Sciatic nerve (tissue), 2 donors: ENCODE results near the gene TAF7L. TPM values are rescaled to one million over a fixed set of nuclear protein-coding genes. Genes with fewer than 3 reads are reported as not detected.
"Not testable (repeated sequence)": the region's sequence is repeated elsewhere in the genome, so short reads cannot be mapped to it uniquely, and the experiment has no call there.

Experiments used
- ATAC-seq: fragments of 200-7000 bp; cut with Tn5 transposase; one replicate; pipeline ENCODE4 v1.9.1; 2020; ENCODE audit warnings: mild to moderate bottlenecking, moderate library complexity
- DNase-seq: peaks from one replicate; pipeline ENCODE4 v3.0.0-alpha.2; 2020; ENCODE audit warnings: low spot score
- intact Hi-C: fragments of 100-400 bp; cut with DNase I; formaldehyde crosslinking; loops from one replicate; pipeline ENCODE4 v1.14.2; 2022
- total RNA-seq: library from RNA; stranded (reverse); fragmentation: NEBNext Ultra II Directional; extraction: Animal tissue kit (Norgen Biotek cat#: 25700); gene quantifications from one replicate; pipeline ENCODE4 v1.2.1, GENCODE V29; 2021
- donor health status: DM: no; HTN: no; CAD: no.
- donor health status: DM: no; HTN: no; CAD: no.

TAF7L gene, protein sequence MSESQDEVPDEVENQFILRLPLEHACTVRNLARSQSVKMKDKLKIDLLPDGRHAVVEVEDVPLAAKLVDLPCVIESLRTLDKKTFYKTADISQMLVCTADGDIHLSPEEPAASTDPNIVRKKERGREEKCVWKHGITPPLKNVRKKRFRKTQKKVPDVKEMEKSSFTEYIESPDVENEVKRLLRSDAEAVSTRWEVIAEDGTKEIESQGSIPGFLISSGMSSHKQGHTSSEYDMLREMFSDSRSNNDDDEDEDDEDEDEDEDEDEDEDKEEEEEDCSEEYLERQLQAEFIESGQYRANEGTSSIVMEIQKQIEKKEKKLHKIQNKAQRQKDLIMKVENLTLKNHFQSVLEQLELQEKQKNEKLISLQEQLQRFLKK
- 0.18 TPM for total RNA-seq

DNA sequence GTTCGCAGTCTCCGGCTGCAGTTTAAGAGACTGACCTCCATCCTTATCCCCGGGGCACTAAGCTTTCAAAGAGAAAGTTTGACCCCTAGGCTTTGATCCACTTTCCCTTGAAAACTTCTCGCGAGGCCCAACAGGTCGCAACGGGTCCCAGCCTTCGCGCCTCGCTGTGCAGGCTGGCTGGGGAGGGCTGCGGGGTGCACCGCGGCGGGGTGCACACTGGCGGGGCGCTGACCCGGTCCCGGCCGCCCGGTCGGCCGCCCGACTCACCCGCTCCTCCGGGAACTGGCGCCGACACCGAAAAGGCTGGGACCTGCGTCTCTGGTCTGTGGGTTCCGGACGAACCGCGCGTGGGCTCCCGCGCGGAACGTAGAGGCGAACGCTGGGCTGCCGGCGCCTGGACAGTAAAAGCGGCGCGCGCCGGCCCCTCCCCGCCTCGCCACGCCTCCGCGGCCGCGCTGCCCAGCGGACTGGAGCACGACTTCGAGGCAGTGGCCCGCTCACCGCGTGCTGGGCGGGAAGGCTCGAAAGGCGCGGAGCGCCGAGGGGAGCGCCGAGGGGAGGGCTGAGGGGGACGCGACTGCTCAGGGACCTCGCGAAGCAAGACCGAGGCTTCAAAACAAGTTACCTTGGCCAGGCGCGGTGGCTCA is at the start of gene TAF7L:
Gene TAF7L, minus strand, starts transcription at position 378 of the 647 bp plus-strand sequence. CDS start 3,791 bp downstream, outside the sequence.
- no peak for ATAC-seq
- intact Hi-C loops, result no loop called here
- DNase-seq, result no peak

DNA sequence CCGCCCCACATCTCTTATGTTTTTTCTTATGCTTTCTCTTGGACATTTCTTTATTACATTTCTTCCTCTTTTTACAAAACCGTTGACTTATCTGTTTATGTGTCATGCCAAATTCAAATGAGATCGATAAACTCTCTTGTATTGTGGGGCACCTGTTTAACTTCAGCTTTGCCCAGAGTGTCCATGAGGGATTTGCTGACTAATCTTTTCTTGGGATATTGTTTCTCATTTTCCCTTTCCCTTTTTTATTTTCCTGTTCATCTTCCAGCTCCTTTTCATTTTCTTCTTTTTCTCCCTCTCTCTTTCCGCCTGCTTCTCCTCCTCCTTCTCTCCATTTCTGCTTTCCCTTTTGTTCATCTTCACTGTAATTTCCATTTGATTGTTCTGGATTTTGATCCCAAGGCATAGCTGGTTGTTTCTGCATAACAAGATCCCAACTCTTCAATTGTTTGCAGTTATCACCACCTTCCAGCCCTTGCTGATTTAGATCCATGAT is 46.7 kb upstream of the TAF7L start:
- DNase-seq, result no peak
- intact Hi-C loops, result no loop called here
- ATAC-seq, result no peak

DNA sequence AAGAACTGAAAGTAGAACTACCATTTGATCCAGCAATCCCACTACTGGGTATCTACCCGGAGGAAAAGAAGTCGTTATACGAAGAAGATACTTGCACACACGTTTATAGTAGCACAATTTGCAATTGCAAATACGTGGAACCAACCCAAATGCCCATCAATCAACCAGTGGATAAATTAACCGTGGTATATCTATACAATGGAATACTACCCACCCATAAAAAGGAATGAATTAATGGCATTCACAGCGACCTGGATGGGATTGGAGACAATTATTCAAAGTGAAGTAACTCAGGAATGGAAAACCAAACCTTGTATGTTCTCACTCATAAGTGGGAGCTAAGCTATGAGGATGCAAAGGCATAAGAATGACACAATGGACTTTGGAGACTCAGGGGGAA is 43.2 kb upstream of the TAF7L start:
- DNase-seq, intact Hi-C loops, ATAC-seq: not testable (repeated sequence)

DNA sequence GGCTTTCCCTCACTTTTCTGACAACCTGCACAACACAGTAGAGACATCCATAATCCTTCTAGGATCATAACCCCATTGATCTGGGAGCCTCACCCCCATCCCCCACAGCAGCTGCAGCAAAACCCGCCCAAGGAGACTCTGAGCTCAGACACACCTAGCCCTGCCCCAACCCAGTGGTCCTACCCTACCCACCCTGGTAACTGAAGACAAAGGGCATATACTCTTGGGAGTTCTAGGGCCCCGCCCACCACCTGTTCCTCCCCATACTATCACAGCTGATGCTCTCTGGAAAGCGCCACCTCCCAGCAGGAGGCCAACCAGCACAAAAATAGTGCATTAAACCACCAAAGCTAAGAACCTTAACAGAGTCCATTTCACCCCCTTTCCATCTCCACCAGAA is 35.5 kb upstream of the TAF7L start:
- ATAC-seq, DNase-seq, intact Hi-C loops: not testable (repeated sequence)

DNA sequence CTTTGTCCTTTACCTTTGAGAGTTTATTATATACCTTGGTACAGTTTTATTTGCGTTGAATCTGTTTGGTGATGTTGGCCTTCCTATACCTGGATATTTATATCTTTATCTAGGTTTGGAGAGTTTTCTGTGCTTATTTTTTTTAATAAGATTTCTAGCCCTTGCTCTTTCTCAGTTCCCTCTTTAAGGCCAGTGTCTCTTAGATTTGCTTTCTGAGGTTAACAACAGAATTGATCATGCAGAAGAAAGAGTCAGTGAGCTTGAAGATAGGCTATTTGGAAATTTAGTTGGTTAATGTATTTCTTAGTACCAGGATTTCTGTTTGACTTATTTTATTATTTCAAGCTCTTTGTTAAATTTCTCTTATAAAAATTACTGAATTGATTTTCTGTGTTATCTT is 12.7 kb upstream of the TAF7L start:
- intact Hi-C loops, result no loop called here
- ATAC-seq, result no peak
- DNase-seq, result no peak

DNA sequence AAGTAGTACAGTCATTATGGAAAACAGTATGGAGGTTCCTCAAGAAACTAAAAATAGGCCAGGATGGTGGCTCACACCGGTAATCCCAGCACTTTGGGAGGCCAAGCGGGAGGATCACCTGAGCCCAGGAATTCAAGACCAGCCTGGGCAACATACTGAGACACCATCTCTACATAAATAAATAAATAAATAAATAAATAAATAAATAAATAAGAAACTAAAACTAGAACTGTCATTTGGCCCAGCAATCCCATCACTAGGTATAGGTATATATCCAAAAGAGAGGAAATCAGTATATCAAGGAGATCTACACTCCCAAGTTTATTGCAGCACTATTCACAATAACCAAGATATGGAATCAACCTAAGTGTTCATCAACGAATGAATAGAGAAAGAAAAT is 4.5 kb upstream of the TAF7L start:
- intact Hi-C loops, ATAC-seq, DNase-seq: not testable (repeated sequence)

DNA sequence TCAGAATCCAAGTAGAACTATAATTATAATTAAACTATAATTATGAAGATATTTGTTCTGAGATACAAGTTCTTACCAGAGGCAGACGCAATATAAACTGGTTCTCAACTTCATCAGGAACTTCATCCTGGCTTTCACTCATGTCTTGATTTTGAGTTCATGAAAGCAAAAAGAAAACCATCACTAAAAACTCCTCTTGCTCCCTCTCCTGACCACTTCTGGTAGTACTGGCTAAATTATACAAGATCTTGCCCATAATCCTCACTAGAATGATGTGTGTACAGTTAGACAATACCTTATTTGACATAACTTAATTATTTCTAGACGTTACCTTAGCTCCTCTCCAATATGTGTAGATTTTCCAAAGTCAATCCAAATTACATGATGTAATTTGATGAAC is 3.7 kb downstream of the TAF7L start:
- DNase-seq (no peak), ATAC-seq (no peak)
- intact Hi-C loops, result no loop called here

DNA sequence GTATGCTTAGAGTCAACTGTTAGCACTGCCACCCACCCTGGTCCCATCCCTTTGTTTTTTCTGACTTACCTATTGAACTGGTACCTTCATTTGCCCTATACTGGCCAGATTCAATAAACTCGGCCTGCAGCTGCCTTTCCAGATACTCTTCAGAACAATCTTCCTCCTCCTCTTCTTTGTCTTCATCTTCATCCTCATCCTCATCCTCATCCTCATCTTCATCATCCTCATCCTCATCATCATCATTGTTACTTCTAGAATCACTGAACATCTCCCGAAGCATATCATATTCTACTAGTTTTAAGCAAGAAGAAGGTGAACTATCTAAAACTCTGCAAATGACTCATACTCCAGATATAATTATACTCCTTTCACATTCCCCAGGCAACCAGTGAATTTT is 14.9 kb downstream of the TAF7L start:
- DNase-seq (no peak), ATAC-seq (no peak)
- intact Hi-C loops, result no loop called here

DNA sequence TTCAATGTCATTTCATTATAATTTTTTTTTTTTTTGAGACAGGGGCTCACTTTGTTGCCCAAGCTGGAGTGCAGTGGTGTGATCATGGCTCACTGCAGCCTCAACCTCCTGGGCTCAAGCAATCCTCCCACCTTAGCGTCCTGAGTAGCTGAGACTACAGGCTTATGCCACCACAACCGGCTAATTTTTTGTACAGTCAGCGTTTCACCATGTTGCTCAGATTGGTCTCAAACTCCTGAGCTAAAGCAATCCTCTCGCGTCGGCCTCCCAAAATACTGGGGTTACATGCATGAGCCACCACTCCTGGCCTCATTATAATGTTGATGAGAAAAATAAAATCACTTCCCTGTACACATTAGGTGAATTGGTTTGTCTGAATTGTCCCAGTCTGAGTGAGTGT is 16.9 kb downstream of the TAF7L start:
- DNase-seq (no peak), ATAC-seq (no peak)
- intact Hi-C loops, result no loop called here

DNA sequence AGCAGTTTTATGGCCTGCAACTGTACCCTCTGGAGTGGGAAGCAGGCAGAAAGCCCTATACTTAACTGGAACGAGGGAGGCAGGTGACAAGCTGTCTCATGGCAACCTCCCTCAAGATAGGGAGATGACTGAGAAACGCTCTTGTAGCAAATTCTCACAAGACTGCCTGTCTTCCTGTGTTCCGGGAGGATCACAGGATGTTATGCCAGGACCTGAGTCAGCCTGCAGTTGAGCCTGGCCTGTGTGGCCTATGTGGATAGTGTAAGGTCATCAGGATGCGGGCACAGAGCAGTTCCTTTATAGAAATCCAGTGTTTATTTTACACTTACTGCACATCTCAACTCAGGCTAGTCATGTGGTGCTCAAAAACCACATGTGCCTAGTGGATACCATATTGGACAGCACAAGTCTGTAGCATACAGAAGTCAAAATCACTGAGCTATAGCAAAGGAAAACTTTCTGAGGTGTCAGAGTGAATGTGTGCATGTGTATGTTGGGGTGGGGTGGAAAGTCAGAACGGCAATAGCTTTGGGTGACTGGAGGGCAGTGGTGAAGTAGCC is 25.2 kb downstream of the TAF7L start:
- intact Hi-C loops, result no loop called here
- DNase-seq (no peak), ATAC-seq (no peak)

DNA sequence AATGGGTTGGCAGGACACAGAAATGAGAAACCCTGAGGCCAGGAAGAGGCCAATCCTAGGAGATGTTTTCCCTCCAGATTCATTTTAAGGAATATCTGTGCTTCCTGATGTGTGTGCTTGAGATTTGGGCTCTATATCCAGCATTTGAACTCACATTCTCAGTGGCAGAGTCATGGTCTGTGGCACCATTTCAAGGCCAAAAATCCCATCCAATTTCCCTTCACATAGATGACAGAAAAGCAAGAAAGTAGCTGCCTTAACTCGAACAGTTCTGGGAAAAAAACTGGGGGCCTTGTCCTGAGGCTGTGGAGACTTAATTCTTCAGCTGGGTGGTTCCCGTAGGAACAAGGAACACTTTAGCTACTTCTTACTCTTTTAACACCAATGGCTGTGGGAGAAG is 27.4 kb downstream of the TAF7L start:
- ATAC-seq (no peak), DNase-seq (no peak)
- intact Hi-C loops, result no loop called here

DNA sequence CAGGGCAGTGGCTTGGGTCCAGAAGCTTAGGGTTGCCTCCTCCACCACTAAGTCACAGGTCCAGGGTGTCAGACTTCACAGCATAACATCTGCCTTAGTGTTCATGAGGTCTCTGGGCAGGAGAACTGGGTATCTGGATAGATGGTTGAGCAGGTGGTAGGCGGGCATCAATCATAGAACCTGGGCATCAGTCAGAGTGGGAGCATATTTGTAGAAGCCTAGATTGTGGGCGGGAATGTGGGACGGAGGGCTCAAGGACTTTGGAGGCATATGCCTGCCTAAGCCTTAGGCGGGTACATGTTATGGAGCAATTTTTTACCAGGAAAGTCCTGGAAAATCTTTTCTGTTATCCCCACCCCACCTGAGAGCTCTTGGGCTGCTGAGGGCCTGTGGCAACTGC is 28.5 kb downstream of the TAF7L start:
- intact Hi-C loops, result no loop called here
- no peak for ATAC-seq
- DNase-seq, result no peak

DNA sequence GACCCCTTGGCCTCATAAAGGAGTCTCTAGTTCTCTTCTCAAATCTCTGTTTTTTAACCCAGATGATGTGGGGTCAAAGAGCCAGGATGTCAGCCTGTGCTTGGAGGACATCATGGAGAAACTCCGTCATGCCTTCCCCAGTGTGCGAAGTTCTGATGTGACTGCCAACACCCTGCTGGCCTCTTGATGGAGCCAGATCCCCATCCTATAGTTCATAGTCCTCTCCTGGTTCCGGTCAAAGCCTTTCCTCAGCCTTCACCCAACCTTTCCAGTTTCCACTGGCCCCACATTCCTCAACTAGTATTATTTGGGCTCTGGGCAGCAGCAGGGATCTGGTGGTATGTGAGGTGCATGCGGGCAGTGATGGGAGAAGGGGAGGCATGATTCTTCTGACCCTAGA is 30.7 kb downstream of the TAF7L start:
- DNase-seq (no peak), ATAC-seq (no peak)
- intact Hi-C loops, result no loop called here

DNA sequence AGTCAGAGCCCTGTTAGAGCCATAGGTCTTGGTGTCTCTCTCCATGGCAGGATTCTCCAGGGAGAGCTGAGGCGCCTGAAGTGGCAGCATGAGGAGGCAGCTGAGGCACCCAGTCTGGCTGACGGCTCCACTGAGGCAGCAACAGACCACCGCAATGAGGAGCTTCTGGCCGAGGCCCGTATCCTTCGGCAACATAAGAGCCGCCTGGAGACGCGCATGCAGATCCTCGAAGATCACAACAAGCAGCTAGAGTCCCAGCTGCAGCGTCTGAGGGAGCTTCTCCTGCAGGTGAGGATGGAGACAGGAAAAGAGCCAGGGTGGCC is 32.9 kb downstream of the TAF7L start:
- ATAC-seq (no peak), DNase-seq (no peak)
- intact Hi-C loops, result no loop called here

DNA sequence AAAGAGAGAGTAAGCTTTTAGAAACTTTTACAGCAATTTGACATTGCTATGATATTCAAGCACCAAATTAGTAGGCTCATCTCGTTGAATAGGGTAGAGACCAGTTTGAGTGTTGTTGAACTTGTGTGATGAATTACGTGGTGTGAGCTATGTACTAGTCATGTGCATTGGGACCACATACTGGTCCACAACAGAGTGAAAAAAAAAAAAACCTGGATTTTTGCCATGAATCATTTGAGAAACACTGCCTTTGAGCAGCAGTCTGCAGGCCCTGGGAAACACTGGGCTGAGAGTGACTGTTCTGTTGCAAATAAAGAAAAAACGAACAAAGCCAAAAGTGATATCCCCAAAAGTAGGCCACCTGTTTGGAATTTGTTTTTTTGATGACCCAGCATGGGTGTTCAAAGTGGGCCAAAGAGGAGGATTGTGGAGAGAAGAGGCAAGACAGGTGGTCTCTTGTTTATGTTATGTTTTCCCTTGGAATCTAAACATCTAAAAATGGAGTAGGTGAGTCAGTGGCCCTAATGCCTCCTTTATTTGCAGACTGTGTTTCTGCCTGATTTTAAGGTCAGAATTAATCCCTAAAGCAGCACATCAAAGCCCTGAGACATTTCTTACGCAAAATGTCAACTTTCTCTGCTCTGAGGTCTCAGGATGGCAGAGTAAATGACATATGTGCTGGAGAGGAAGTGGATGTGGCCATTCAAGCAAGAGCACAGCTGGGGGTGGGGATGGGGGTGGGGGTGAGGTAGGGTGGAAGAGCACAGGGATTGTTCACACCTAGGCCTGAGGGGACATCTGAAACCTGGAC is 33.5 kb downstream of the TAF7L start:
- DNase-seq (no peak), ATAC-seq (no peak)
- intact Hi-C loops, result no loop called here

DNA sequence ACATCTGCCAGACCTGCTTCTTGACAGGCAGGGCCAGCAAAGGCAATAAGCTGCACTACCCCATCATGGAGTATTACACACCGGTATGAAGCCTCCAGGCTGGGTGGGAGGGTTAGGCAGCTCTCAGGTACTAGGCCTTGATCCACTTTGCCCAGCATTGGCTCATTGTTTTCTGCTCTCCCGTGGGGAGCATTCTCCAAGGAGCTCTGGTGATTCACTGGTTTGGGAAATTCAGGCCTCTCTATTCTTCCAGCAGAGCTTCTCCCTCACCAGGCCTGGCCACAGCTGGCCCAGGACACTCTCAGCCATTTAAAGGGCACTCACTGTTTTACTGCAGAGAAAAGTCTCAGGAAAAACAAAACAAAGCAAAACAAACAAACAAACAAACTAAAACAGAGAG is 38.5 kb downstream of the TAF7L start:
- DNase-seq, result no peak
- no peak for ATAC-seq

DNA sequence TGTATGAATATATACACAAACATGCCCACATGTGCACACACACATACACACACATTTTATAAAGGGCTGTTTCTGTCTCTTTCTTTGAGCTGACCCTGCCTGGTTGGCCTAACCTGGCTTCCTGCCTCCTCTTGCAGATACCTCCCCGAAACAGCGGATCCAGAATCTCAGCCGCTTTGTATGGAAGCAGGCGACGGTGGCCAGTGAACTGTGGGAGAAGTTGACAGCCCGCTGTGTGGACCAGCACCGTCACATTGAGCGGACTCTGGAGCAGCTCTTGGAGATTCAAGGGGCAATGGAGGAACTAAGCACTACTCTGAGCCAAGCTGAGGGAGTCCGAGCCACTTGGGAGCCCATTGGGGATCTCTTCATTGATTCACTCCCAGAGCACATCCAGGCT is 49.6 kb downstream of the TAF7L start:
- intact Hi-C loops, result no loop called here
- DNase-seq (no peak), ATAC-seq (no peak)

More for the DNA sequence above, 38.5 kb downstream of the TAF7L start:
- intact Hi-C loops, result no loop called here

DNA sequence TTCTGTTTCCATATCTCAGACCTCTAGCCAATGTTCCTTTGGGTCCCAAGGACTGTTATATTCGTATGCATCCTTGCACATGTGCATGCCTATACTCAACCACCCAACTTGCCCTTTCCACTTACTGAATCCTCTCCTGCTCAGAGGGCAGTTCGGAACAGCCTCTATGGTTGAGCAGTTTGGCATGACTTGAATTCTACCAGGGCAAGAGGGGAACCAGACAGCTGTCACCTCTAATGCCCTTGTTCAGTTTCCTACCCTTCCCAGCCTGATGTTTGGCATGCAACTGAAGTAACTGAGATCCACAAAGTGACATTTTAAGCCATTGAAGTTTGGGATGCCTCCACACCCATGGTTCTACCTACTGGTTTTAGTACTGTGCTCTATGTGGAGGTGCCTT is 54.1 kb downstream of the TAF7L start:
- intact Hi-C loops, result no loop called here
- ATAC-seq (no peak), DNase-seq (no peak)

DNA sequence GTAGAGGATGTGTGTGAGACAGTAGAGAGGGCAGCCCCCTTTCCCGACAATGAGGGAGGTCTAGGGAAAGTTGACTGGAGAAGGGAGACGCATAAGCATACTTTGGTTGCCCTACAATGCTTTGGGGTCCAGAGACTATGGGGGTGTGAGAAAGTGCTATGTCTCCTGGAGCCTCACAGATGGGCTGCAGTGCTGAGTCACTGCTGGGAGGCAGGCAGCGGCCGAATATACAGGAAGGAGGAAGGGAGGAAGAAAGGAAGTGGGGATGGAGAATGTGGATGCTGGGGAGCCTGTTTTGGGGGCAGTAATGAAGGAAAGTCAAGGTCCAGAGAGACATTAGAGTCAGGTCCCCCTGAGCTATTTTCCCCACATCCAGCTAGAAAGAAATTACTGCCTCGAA is 58.8 kb downstream of the TAF7L start:
- DNase-seq, result no peak
- intact Hi-C loops, result no loop called here
- no peak for ATAC-seq

DNA sequence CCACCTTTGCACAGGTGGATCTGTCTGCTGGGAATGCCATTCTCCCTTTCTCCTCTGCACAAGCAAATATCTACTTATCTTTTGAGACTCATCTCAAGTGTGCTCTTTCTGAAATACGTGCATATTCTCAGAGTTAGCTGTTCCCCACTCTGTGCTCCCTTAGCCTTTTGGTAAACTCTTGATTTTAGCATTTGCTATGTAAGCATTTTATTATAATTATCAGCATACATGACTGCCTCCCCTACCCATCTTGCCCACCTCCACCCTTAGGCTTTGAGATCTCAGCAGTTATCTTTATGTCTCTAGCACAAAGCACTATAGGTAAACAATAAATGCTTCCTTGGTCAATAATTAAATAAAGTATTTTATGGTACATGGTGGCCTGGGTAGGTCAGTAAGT is 60.1 kb downstream of the TAF7L start:
- ATAC-seq, result no peak
- intact Hi-C loops, result no loop called here

More for the DNA sequence above, 60.1 kb downstream of the TAF7L start:
- DNase-seq, result no peak
